Subcutaneous abdominal adipose tissue (tissue), 5 donors: ENCODE data around the gene IL17RC.
A peak's percentile ranks its signal among the peaks of the same experiment; 100 is the strongest.
"Not testable (repeated sequence)": the region's sequence is repeated elsewhere in the genome, so short reads cannot be mapped to it uniquely, and the experiment has no call there.

ENCODE experiments used
- H3K27ac ChIP-seq: one replicate; pipeline ENCODE4 v1.7.0; 2013; ENCODE audit warnings: low read depth, mild to moderate bottlenecking, inconsistent platforms, low read length, moderate library complexity
- H3K27me3 ChIP-seq, 5 donors: one replicate each; pipeline ENCODE4 v1.7.0; 2013; ENCODE audit warnings: low read length in 5 of 5, inconsistent platforms in 1 of 5; ENCODE audit not compliant: control insufficient read depth in 5 of 5, insufficient read depth in 4 of 5
- H3K36me3 ChIP-seq, 5 donors: one replicate each; pipeline ENCODE4 v1.7.0; 2013; ENCODE audit warnings: low read length in 5 of 5; ENCODE audit not compliant: control insufficient read depth in 5 of 5, insufficient read depth in 5 of 5
- H3K4me1 ChIP-seq, 5 donors: one replicate each; pipeline ENCODE4 v1.7.0; 2013; ENCODE audit warnings: low read length in 5 of 5, mild to moderate bottlenecking in 3 of 5, moderate library complexity in 1 of 5; ENCODE audit not compliant: control insufficient read depth in 5 of 5, insufficient read depth in 5 of 5
- H3K4me3 ChIP-seq, 5 donors: one replicate each; pipeline ENCODE4 v1.7.0; 2013; ENCODE audit warnings: low read length in 5 of 5, low read depth in 1 of 5
- H3K9ac ChIP-seq, 5 donors: one replicate each; pipeline ENCODE4 v1.7.0; 2013; ENCODE audit warnings: low read length in 5 of 5, mild to moderate bottlenecking in 4 of 5, moderate library complexity in 3 of 5
- H3K9me3 ChIP-seq, 5 donors: one replicate each; pipeline ENCODE4 v1.7.0; 2013; ENCODE audit warnings: low read length in 5 of 5; ENCODE audit not compliant: control insufficient read depth in 5 of 5
- donor health status: healthy.
- donor health status: healthy.
- donor health status: healthy.
- donor health status: healthy.
- donor health status: healthy.

Gene IL17RC

GRCh38 chr3:9916734-9917680, at the start of gene IL17RC:
TSS of gene IL17RC (plus strand) at chr3:9917098. CDS start at chr3:9917316, 218 bp downstream.
- H3K27me3 ChIP-seq, result no peaks in the 10 kb centered on the region

DNA sequence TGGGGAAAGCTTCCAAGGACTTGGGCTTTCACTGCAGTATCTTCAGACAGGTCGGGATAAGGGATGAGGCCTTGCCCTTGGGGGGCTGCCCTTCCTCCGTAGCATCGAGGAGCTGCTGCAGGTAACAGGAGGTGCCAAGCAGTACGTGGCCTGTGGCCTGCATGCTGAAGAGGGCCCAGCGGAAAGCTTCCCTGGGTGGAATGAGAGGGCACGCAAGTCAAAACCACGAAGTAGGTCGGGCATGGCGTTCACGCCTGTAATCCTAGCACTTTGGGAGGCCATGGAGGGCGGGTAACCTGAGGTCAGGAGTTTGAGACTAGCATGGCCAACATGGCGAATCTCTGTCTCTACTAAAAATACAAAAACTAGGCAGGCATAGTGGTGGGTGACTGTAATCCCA, 49.8 kb upstream of the IL17RC start:
- no peak overlapping the region for H3K9ac ChIP-seq
- peak overlapping the region; percentile 2 for H3K27ac ChIP-seq
- no peaks in the 10 kb centered on the region for H3K9me3 ChIP-seq
- peaks cover 0 to 67% (median 42%) of the 10 kb centered on the region in 5 donors for H3K4me1 ChIP-seq
- H3K4me3 ChIP-seq, result no peak overlapping the region
- H3K36me3 ChIP-seq, result peaks cover 0 to 39% (median 26%) of the 10 kb centered on the region in 5 donors
- H3K27me3 ChIP-seq, result no peaks in the 10 kb centered on the region

More at GRCh38 chr3:9916734-9917680, at the start of gene IL17RC:
- H3K4me1 ChIP-seq, result peaks cover 12 to 48% (median 43%) of the 10 kb centered on the region in 5 donors
- H3K9ac ChIP-seq, result peak within 1 kb of the TSS; percentile 66 to 85 (median 81)
- H3K27ac ChIP-seq, result peak within 1 kb of the TSS; percentile 95
- H3K9me3 ChIP-seq, result no peaks in the 10 kb centered on the region
- H3K4me3 ChIP-seq, result peak within 1 kb of the TSS; percentile 67 to 82 (median 76)
- H3K36me3 ChIP-seq, result peaks cover 0 to 15% (median 5%) of the 10 kb centered on the region in 5 donors

DNA sequence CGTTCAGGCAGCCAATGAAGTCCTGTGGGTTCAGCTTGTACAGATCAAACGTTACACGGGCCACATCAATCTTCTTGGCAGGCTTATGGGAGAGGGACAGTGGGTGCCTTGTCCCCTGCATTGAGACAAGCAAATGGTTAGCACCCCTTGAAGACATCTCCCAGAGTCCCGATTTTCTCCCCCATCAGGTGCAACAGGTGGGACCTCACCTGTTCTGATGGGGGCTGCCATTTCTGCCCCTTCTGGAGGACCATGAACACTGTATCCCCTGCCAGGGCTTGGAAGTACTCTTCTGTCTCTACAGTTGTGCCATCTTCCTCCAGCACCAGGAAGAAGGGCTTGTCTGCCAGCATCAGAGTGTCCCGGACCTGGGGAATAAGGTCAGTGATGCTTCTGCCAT, 46.9 kb upstream of the IL17RC start:
- H3K36me3 ChIP-seq, result peaks cover 6 to 53% (median 30%) of the 10 kb centered on the region in 5 donors
- H3K9ac ChIP-seq, result no peak overlapping the region
- peaks cover 0 to 68% (median 18%) of the 10 kb centered on the region in 5 donors for H3K4me1 ChIP-seq
- peak overlapping the region; percentile 74 for H3K27ac ChIP-seq
- H3K4me3 ChIP-seq, result no peak overlapping the region
- H3K9me3 ChIP-seq, result no peaks in the 10 kb centered on the region
- no peaks in the 10 kb centered on the region for H3K27me3 ChIP-seq

DNA sequence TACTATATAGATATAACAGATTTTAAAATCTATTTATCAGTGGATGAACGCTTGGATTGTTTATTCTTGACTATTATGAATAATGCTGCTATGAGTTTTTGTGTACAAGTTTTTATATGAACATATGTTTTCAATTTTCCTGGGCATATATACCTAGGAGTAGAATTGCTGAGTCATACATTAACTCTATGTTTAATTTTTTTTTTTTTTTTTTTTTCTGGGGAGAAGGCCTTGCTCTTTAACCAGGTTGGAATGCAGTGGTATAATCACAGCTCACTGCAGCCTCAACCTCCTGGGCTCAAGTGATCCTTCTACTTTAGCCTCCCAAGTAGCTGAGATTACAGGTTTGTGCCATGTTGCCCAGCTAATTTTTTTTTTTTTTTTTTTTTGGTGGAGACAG, 45.9 kb upstream of the IL17RC start:
- peaks cover 0 to 67% (median 22%) of the 10 kb centered on the region in 5 donors for H3K4me1 ChIP-seq
- H3K9ac ChIP-seq, result peak overlapping the region in 1 of 5 donors; percentile 13
- no peaks in the 10 kb centered on the region for H3K27me3 ChIP-seq
- H3K4me3 ChIP-seq, result no peak overlapping the region
- H3K27ac ChIP-seq, result peak overlapping the region; percentile 74
- no peaks in the 10 kb centered on the region for H3K9me3 ChIP-seq
- peaks cover 10 to 60% (median 30%) of the 10 kb centered on the region in 5 donors for H3K36me3 ChIP-seq

DNA sequence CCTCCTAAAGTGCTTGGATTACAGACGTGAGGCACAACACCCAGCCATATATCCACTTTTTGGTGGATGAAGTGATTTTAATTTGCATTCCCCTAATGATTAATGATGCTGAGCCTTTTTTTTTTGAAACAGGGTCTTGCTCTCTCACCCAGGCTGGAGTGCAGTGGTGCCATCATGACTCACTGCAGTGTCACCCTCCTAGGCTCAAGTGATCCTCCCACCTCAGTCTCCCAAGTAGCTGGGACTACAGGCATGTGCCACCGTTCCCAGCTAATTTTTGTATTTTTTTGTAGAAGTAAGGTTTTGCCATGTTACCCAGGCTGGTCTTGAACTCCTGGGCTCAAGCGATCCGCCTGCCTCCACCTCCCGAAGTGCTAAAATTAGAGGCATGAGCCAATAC, 44.8 kb upstream of the IL17RC start:
- peaks cover 10 to 59% (median 32%) of the 10 kb centered on the region in 5 donors for H3K36me3 ChIP-seq
- H3K4me1 ChIP-seq, result peaks cover 0 to 68% (median 22%) of the 10 kb centered on the region in 5 donors
- H3K27ac ChIP-seq, result peak overlapping the region; percentile 74
- H3K4me3 ChIP-seq, H3K9me3 ChIP-seq, H3K27me3 ChIP-seq, H3K9ac ChIP-seq: not testable (repeated sequence)

GRCh38 chr3:9875448-9875847, 41.5 kb upstream of the IL17RC start:
- peak overlapping the region; percentile 45 for H3K27ac ChIP-seq
- no peaks in the 10 kb centered on the region for H3K27me3 ChIP-seq
- no peaks in the 10 kb centered on the region for H3K9me3 ChIP-seq

GRCh38 chr3:9876255-9876654, 40.6 kb upstream of the IL17RC start:
- not testable (repeated sequence) for H3K9ac ChIP-seq, H3K27me3 ChIP-seq, H3K9me3 ChIP-seq
- Histone ChIP-seq H3K4me1 (peaks cover 6 to 68% (median 40%) of the 10 kb centered on the region in 5 donors), H3K4me3 (peak overlapping the region in 3 of 5 donors; percentile 2 to 47 (median 47)), H3K27ac (peak overlapping the region; percentile 45), H3K36me3 (peaks cover 6 to 42% (median 14%) of the 10 kb centered on the region in 5 donors)

More at GRCh38 chr3:9875448-9875847, 41.5 kb upstream of the IL17RC start:
- peaks cover 6 to 68% (median 38%) of the 10 kb centered on the region in 5 donors for H3K4me1 ChIP-seq
- H3K9ac ChIP-seq, result no peak overlapping the region
- peak overlapping the region in 4 of 5 donors; percentile 2 to 48 (median 34) for H3K4me3 ChIP-seq
- H3K36me3 ChIP-seq, result peaks cover 7 to 45% (median 17%) of the 10 kb centered on the region in 5 donors

DNA sequence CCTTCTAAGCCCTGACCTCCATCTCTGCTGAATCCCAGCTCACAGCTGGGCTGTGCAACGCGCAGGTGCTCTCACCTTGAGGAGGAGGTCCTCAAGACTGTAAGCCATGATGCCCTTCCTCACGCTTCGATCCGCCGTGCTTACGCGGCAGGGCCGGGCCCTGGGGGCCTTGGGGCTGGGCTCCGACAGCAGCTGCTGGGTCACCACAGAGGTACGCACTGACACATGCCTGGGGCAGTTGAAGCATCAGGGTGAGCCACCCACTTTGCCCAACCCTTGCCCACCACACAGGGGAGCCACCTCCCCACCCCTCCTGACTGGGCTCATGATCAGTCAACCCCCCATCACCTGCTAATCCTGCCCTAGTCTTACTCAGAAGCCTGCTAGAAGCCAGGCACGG, 39.9 kb upstream of the IL17RC start:
- Histone ChIP-seq H3K36me3 (peaks cover 6 to 39% (median 10%) of the 10 kb centered on the region in 5 donors), H3K4me3 (peak overlapping the region; percentile 18 to 76 (median 53)), H3K27ac (peak overlapping the region; percentile 99), H3K27me3 (no peaks in the 10 kb centered on the region), H3K9me3 (no peaks in the 10 kb centered on the region), H3K9ac (peak overlapping the region in 3 of 5 donors; percentile 50 to 98 (median 56)), H3K4me1 (peaks cover 6 to 66% (median 40%) of the 10 kb centered on the region in 5 donors)

- Histone ChIP-seq H3K36me3 (peaks cover 6 to 29% (median 8%) of the 10 kb centered on the region in 5 donors), H3K4me1 (peaks cover 6 to 52% (median 40%) of the 10 kb centered on the region in 5 donors), H3K9ac (peak overlapping the region in 4 of 5 donors; percentile 35 to 98 (median 90)), H3K27ac (peak overlapping the region; percentile 99), H3K9me3 (no peaks in the 10 kb centered on the region), H3K27me3 (no peaks in the 10 kb centered on the region), H3K4me3 (peak overlapping the region; percentile 53 to 84 (median 75))
Measured at GRCh38 chr3:9878700-9879099, 38.2 kb upstream of the IL17RC start.
